HG03521 (cell line): ENCODE results near the gene IQSEC1.

Experiments used
- ATAC-seq: cut with Tn5 transposase; IDR thresholded peaks from one replicate; pipeline ENCODE4 v1.9.1; 2021; ENCODE audit warnings: mild to moderate bottlenecking, moderate library complexity; ENCODE audit not compliant: unreplicated experiment

Gene IQSEC1

DNA sequence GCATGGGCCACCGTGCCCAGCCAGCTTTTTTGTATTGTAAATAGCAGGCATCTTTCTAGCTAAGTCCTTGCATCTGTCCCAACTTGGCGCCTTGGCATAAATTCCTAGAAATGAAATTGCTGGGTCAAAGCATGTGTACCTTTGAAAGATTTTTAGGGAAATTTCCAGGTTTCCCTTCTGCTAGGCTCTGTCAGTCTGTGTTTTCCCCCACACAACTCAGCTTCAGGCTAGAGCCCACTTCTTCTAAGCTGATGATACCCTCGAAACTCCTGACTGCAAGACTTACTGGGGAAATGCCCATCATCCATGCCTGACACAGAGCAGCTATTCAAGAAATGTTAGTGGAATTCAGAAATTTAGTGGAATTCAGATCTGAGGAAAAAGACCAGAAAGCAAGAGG, 221.0 kb downstream of the IQSEC1 start:
- ATAC-seq = no peak
